ENCODE measurements around the gene GNB1.

- no peak for TF ChIP-seq EZH2 (IDR thresholded peaks at IDR 0.05)
- TF ChIP-seq POLR2AphosphoS5 (IDR thresholded peaks at IDR 0.05; ENCODE audit: borderline replicate concordance, low read depth, low read length), result 0 out of 2 replicates have a peak, but pooled peaks have one; percentile 14
- no peak for TF ChIP-seq FOXP2 (optimal IDR thresholded peaks at IDR 0.05; ENCODE audit: control extremely low read depth, extremely low read length, insufficient read depth)
Observed at GRCh38 chr1:1893997-1894353, 3.1 kb upstream of the GNB1 start.
